ENCODE measurements around the gene LCK.

DNA sequence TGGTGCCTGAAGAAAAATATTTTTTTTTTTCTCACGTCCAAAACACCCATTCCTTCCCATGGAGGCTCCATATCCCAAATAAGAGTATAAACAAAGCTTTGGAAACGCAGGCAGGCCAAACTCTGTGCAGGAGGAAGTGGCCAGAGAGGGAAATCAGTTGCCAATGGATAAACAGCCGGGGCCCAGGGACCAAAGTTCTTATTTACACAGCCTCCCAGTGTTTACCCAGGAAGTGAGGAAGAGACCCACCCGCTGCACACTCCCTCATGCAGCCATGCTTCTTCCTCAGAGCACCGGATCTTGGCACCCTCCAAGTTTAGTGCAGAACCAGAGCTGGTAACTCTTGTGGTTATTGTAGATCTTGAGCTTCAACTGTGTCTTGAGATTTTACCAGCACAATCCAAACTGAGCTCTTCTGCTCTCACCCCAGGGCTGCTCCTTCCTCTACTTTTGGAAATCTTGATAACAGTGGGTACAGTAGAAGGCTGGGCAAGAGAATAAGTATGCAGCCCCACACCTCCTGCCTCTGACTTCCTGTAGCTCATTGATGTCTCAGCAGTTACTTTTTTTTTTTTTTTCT lies 70.7 kb downstream of the LCK start:
- TF ChIP-seq, protein P1, sequence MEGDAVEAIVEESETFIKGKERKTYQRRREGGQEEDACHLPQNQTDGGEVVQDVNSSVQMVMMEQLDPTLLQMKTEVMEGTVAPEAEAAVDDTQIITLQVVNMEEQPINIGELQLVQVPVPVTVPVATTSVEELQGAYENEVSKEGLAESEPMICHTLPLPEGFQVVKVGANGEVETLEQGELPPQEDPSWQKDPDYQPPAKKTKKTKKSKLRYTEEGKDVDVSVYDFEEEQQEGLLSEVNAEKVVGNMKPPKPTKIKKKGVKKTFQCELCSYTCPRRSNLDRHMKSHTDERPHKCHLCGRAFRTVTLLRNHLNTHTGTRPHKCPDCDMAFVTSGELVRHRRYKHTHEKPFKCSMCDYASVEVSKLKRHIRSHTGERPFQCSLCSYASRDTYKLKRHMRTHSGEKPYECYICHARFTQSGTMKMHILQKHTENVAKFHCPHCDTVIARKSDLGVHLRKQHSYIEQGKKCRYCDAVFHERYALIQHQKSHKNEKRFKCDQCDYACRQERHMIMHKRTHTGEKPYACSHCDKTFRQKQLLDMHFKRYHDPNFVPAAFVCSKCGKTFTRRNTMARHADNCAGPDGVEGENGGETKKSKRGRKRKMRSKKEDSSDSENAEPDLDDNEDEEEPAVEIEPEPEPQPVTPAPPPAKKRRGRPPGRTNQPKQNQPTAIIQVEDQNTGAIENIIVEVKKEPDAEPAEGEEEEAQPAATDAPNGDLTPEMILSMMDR (IDR thresholded peaks at IDR 0.05), result no peak
- no peak for TF ChIP-seq POLR2A (IDR thresholded peaks at IDR 0.05)
